Activated CD4-positive, alpha-beta memory T cell treated with anti-CD3 and anti-CD28 coated beads, Interleukin-2, amount 10 ng/mL, durations not matched to agents 7 days and 5 days (primary cell): Measurements from ENCODE around the gene POMP. TPM values are rescaled to one million over a fixed set of nuclear protein-coding genes. Genes with fewer than 3 reads are reported as not detected.

ENCODE experiments used
- CTCF ChIA-PET: fragments of 350-600 bp; sonication (Branson Sonifier 250); formaldehyde crosslinking; loops from one replicate; lab custom pipeline; 2021; ENCODE audit warnings: antibody characterized with exemption, inconsistent platforms; lab: Charles Lee
- POLR2A ChIA-PET: fragments of 350-600 bp; sonication (Branson Sonifier 250); formaldehyde crosslinking; loops from one replicate; lab custom pipeline; 2021; ENCODE audit warnings: antibody characterized with exemption; lab: Charles Lee
- DNase-seq: peaks from one replicate; pipeline ENCODE4 v3.0.0-alpha.2; 2020
- H3K27ac Mint-ChIP-seq: one replicate; pipeline ENCODE4 v1.8.0; 2021; ENCODE audit warnings: mild to moderate bottlenecking, mixed read lengths
- H3K27me3 Mint-ChIP-seq: one replicate; pipeline ENCODE4 v1.8.0; 2021; ENCODE audit warnings: mixed read lengths
- H3K36me3 Mint-ChIP-seq: one replicate; pipeline ENCODE4 v1.8.0; 2021; ENCODE audit warnings: low read depth, mixed read lengths
- H3K4me1 Mint-ChIP-seq: one replicate; pipeline ENCODE4 v1.8.0; 2021; ENCODE audit warnings: mixed read lengths
- H3K4me3 Mint-ChIP-seq: one replicate; pipeline ENCODE4 v1.8.0; 2021; ENCODE audit warnings: mild to moderate bottlenecking, mixed read lengths
- H3K9me3 Mint-ChIP-seq: one replicate; pipeline ENCODE4 v1.8.0; 2021; ENCODE audit warnings: mixed read lengths
- total RNA-seq, 2 experiments: library from RNA; stranded (reverse); gene quantifications; one replicate each; pipeline ENCODE4 v1.2.3, GENCODE V29; 2021

POMP gene
- total RNA-seq, 2 experiments from 2014 or later = 75.1 to 76.6 TPM

GRCh38 chr13:28707629-28708427, 48.9 kb downstream of the POMP start:
- DNase-seq = no peak
- H3K36me3 Mint-ChIP-seq = peaks cover 25% of the 10 kb centered on the region
- no peaks in the 10 kb centered on the region for H3K27me3 Mint-ChIP-seq
- peaks cover 13% of the 10 kb centered on the region for H3K4me1 Mint-ChIP-seq
- ChIA-PET CTCF (no interaction called here), POLR2A (interaction anchor here (1.7 kb wide), 1 partner anchor 11 kb away, joined by 4 read pairs; the partner anchor contains the start of gene SLC46A3)
- no peak overlapping the region for H3K27ac Mint-ChIP-seq
- H3K4me3 Mint-ChIP-seq = no peak overlapping the region
- no peaks in the 10 kb centered on the region for H3K9me3 Mint-ChIP-seq

- Mint-ChIP-seq H3K36me3 (peaks cover 22% of the 10 kb centered on the region), H3K4me3 (no peak overlapping the region), H3K9me3 (no peaks in the 10 kb centered on the region), H3K4me1 (peaks cover 13% of the 10 kb centered on the region), H3K27me3 (no peaks in the 10 kb centered on the region), H3K27ac (no peak overlapping the region)
- CTCF ChIA-PET = no interaction called here
- DNase-seq = no peak
- POLR2A ChIA-PET = interaction anchor here (1.6 kb wide), 1 partner anchor 9 kb away, joined by 7 read pairs; the partner anchor contains the start of gene SLC46A3
Measured at GRCh38 chr13:28710161-28710560, 51.2 kb downstream of the POMP start.

- H3K27ac Mint-ChIP-seq = no peak overlapping the region
- ChIA-PET POLR2A (interaction anchor here (0.6 kb wide), 1 partner anchor 51 kb away, joined by 3 read pairs; no protein-coding TSS in a partner anchor), CTCF (no interaction called here)
- H3K9me3 Mint-ChIP-seq = no peaks in the 10 kb centered on the region
- no peaks in the 10 kb centered on the region for H3K27me3 Mint-ChIP-seq
- peaks cover 20% of the 10 kb centered on the region for H3K36me3 Mint-ChIP-seq
- no peak for DNase-seq
- peaks cover 28% of the 10 kb centered on the region for H3K4me1 Mint-ChIP-seq
- no peak overlapping the region for H3K4me3 Mint-ChIP-seq
Measured at GRCh38 chr13:28714651-28715050, 55.7 kb downstream of the POMP start.

GRCh38 chr13:28716511-28716910, 57.6 kb downstream of the POMP start:
- ChIA-PET POLR2A (interaction anchor here (4.1 kb wide), 1 partner anchor 58 kb away, joined by 37 read pairs; the partner anchor contains the start of gene POMP), CTCF (no interaction called here)
- H3K27me3 Mint-ChIP-seq = no peaks in the 10 kb centered on the region
- no peak for DNase-seq
- H3K27ac Mint-ChIP-seq = no peak overlapping the region
- peaks cover 28% of the 10 kb centered on the region for H3K4me1 Mint-ChIP-seq
- no peak overlapping the region for H3K4me3 Mint-ChIP-seq
- peaks cover 15% of the 10 kb centered on the region for H3K36me3 Mint-ChIP-seq
- no peaks in the 10 kb centered on the region for H3K9me3 Mint-ChIP-seq

GRCh38 chr13:28717170-28717569, 58.2 kb downstream of the POMP start:
- Mint-ChIP-seq H3K9me3 (no peaks in the 10 kb centered on the region), H3K27ac (no peak overlapping the region), H3K4me3 (peak overlapping the region; percentile 47), H3K36me3 (peaks cover 12% of the 10 kb centered on the region), H3K4me1 (peaks cover 28% of the 10 kb centered on the region), H3K27me3 (peaks cover 2% of the 10 kb centered on the region)
- ChIA-PET CTCF (interaction anchor here (0.7 to 2.5 kb wide), 2 partner anchors 12 to 79 kb away, joined by 3 to 11 read pairs; no protein-coding TSS in a partner anchor), POLR2A (interaction anchor here (4.1 kb wide), 1 partner anchor 59 kb away, joined by 37 read pairs; the partner anchor contains the start of gene POMP)
- DNase-seq = no peak

- H3K27ac Mint-ChIP-seq = peak overlapping the region; percentile 72
- no peak for DNase-seq
- H3K36me3 Mint-ChIP-seq = peaks cover 12% of the 10 kb centered on the region
- H3K4me3 Mint-ChIP-seq = peak overlapping the region; percentile 90
- POLR2A ChIA-PET = interaction anchor here (1.2 to 4.1 kb wide), 4 partner anchors 8 to 60 kb away, joined by 5 to 37 read pairs (median 7); partner anchors contain the start of gene POMP
- CTCF ChIA-PET = interaction anchor here (1.4 to 2.5 kb wide), 2 partner anchors 9 to 78 kb away, joined by 3 to 11 read pairs; no protein-coding TSS in a partner anchor
- no peaks in the 10 kb centered on the region for H3K9me3 Mint-ChIP-seq
- H3K4me1 Mint-ChIP-seq = peaks cover 28% of the 10 kb centered on the region
- peaks cover 2% of the 10 kb centered on the region for H3K27me3 Mint-ChIP-seq
Measured at GRCh38 chr13:28718196-28718542, 59.2 kb downstream of the POMP start.

- CTCF ChIA-PET = interaction anchor here (1.4 to 2.5 kb wide), 2 partner anchors 9 to 78 kb away, joined by 3 to 11 read pairs; no protein-coding TSS in a partner anchor
- POLR2A ChIA-PET = interaction anchor here (0.9 to 4.1 kb wide), 5 partner anchors 8 to 60 kb away, joined by 4 to 37 read pairs (median 7); partner anchors contain the start of gene POMP
- H3K27me3 Mint-ChIP-seq = peaks cover 2% of the 10 kb centered on the region
Measured at GRCh38 chr13:28718543-28719226, 59.8 kb downstream of the POMP start, which contains the start of gene SLC46A3. Gene SLC46A3, minus strand, starts transcription at chr13:28718970. Its CDS starts 972 bp downstream, at chr13:28717998.

GRCh38 chr13:28719227-28720055, 60.5 kb downstream of the POMP start:
- Mint-ChIP-seq H3K4me1 (peaks cover 28% of the 10 kb centered on the region), H3K27ac (peak overlapping the region; percentile 60), H3K36me3 (peaks cover 12% of the 10 kb centered on the region), H3K9me3 (no peaks in the 10 kb centered on the region), H3K27me3 (peaks cover 2% of the 10 kb centered on the region), H3K4me3 (peak overlapping the region; percentile 90)
- ChIA-PET POLR2A (interaction anchor here (0.6 to 4.1 kb wide), 5 partner anchors 9 to 61 kb away, joined by 3 to 37 read pairs (median 7); partner anchors contain the start of gene POMP), CTCF (interaction anchor here (2.5 kb wide), 1 partner anchor 77 kb away, joined by 11 read pairs; no protein-coding TSS in a partner anchor)
- no peak for DNase-seq

More at GRCh38 chr13:28718543-28719226, 59.8 kb downstream of the POMP start, which contains the start of gene SLC46A3:
- peaks cover 28% of the 10 kb centered on the region for H3K4me1 Mint-ChIP-seq
- no peaks in the 10 kb centered on the region for H3K9me3 Mint-ChIP-seq
- H3K4me3 Mint-ChIP-seq = peak within 1 kb of the TSS; percentile 90
- peaks cover 12% of the 10 kb centered on the region for H3K36me3 Mint-ChIP-seq
- peak; percentile 97 for DNase-seq
- H3K27ac Mint-ChIP-seq = peak within 1 kb of the TSS; percentile 72

GRCh38 chr13:28723806-28724205, 64.9 kb downstream of the POMP start:
- Mint-ChIP-seq H3K4me1 (peaks cover 8% of the 10 kb centered on the region), H3K4me3 (no peak overlapping the region), H3K9me3 (no peaks in the 10 kb centered on the region), H3K27me3 (peaks cover 10% of the 10 kb centered on the region), H3K27ac (no peak overlapping the region), H3K36me3 (no peaks in the 10 kb centered on the region)
- DNase-seq = no peak
- ChIA-PET CTCF (no interaction called here), POLR2A (no interaction called here)

GRCh38 chr13:28725046-28725610, 66.2 kb downstream of the POMP start:
- no peak for DNase-seq
- CTCF ChIA-PET = no interaction called here
- peaks cover 10% of the 10 kb centered on the region for H3K27me3 Mint-ChIP-seq
- H3K4me1 Mint-ChIP-seq = no peaks in the 10 kb centered on the region
- POLR2A ChIA-PET = no interaction called here
- H3K4me3 Mint-ChIP-seq = no peak overlapping the region
- H3K36me3 Mint-ChIP-seq = no peaks in the 10 kb centered on the region
- no peak overlapping the region for H3K27ac Mint-ChIP-seq
- H3K9me3 Mint-ChIP-seq = no peaks in the 10 kb centered on the region
